ENCODE data around the gene RAI2.

RAI2 gene

DNA sequence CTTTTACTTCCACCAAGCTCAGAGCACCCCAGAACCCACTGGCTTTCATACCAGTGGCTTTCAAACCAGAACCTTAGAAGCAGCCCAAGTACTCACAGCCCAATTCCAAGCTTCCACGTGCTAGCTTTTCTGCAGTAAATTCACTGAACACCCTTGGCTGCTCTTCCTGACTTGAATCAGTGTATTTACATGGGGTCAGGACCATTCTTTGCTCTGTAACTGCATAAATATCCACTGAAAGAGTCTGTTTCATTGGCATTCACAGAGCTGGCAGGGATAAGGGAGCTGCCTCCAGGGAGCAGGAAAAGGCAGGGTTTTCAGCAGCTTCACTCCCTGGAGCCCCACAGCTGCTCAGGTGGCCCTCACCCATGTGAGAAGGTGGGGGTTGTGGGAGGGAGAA, 43.8 kb downstream of the RAI2 start:
- ATAC-seq (ENCODE audit: low read depth) (no peak), DNase-seq (ENCODE audit: low spot score in 2 of 2) (no peak)
- no peaks in the 10 kb centered on the region for H3K4me1 Mint-ChIP-seq
- no peaks in the 10 kb centered on the region for H3K36me3 Mint-ChIP-seq
- no peak overlapping the region for H3K27ac Mint-ChIP-seq
- H3K9me3 Mint-ChIP-seq, result no peaks in the 10 kb centered on the region
- H3K27me3 Mint-ChIP-seq, result peaks cover 3% of the 10 kb centered on the region
- H3K4me3 Mint-ChIP-seq, result no peak overlapping the region

- DNase-seq (ENCODE audit: low spot score in 2 of 2) (no peak), ATAC-seq (ENCODE audit: low read depth) (no peak)
- no peaks in the 10 kb centered on the region for H3K4me1 Mint-ChIP-seq
- H3K27me3 Mint-ChIP-seq, result no peaks in the 10 kb centered on the region
- no peaks in the 10 kb centered on the region for H3K9me3 Mint-ChIP-seq
- H3K4me3 Mint-ChIP-seq, result no peak overlapping the region
- H3K27ac Mint-ChIP-seq, result no peak overlapping the region
- no peaks in the 10 kb centered on the region for H3K36me3 Mint-ChIP-seq
Measured at GRCh38 chrX:17814557-17814956, 46.5 kb downstream of the RAI2 start.

- Mint-ChIP-seq H3K4me1 (no peaks in the 10 kb centered on the region), H3K36me3 (no peaks in the 10 kb centered on the region), H3K9me3 (no peaks in the 10 kb centered on the region), H3K27me3 (no peaks in the 10 kb centered on the region), H3K4me3 (no peak overlapping the region), H3K27ac (no peak overlapping the region)
- ATAC-seq (ENCODE audit: low read depth) (no peak), DNase-seq (ENCODE audit: low spot score in 2 of 2) (no peak)
Measured at GRCh38 chrX:17814059-17814458, 47.0 kb downstream of the RAI2 start.

DNA sequence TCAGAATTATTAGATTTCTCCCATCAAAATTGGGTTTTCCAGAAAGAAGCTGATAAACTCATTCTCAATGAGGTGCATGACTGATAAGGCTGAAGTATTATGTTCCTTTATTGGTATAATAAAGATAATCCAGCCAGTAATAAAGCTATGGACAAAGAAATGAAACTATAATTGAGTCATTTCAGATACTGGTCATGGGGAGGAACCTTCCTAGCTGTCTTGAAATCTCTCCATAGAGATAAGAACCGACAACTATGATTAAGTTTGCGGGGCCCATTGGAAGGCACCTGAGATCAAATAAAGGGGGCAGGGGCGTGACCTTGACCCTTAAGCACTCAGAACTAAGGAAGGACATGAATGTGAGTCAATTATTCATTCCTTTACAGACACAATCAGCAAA, 47.8 kb downstream of the RAI2 start:
- ATAC-seq (ENCODE audit: low read depth) (no peak), DNase-seq (ENCODE audit: low spot score in 2 of 2) (no peak)
- Mint-ChIP-seq H3K27ac (no peak overlapping the region), H3K4me3 (no peak overlapping the region), H3K9me3 (no peaks in the 10 kb centered on the region), H3K27me3 (no peaks in the 10 kb centered on the region), H3K4me1 (no peaks in the 10 kb centered on the region), H3K36me3 (no peaks in the 10 kb centered on the region)

- no peak for ATAC-seq (ENCODE audit: low read depth)
- Mint-ChIP-seq H3K9me3 (no peaks in the 10 kb centered on the region), H3K27ac (no peak overlapping the region), H3K36me3 (no peaks in the 10 kb centered on the region), H3K4me3 (no peak overlapping the region), H3K4me1 (no peaks in the 10 kb centered on the region), H3K27me3 (no peaks in the 10 kb centered on the region)
- no peak for DNase-seq (ENCODE audit: low spot score in 2 of 2)
Measured at GRCh38 chrX:17812763-17813162, 48.3 kb downstream of the RAI2 start.

- H3K4me3 Mint-ChIP-seq, result no peak overlapping the region
- H3K27me3 Mint-ChIP-seq, result no peaks in the 10 kb centered on the region
- ATAC-seq (ENCODE audit: low read depth), result no peak
- no peaks in the 10 kb centered on the region for H3K9me3 Mint-ChIP-seq
- no peak overlapping the region for H3K27ac Mint-ChIP-seq
- no peak for DNase-seq (ENCODE audit: low spot score in 2 of 2)
- no peaks in the 10 kb centered on the region for H3K36me3 Mint-ChIP-seq
- H3K4me1 Mint-ChIP-seq, result no peaks in the 10 kb centered on the region
Measured at GRCh38 chrX:17809984-17810383, 51.1 kb downstream of the RAI2 start.

GRCh38 chrX:17809273-17809672, 51.8 kb downstream of the RAI2 start:
- no peak for DNase-seq (ENCODE audit: low spot score in 2 of 2)
- Mint-ChIP-seq H3K36me3 (no peaks in the 10 kb centered on the region), H3K27ac (no peak overlapping the region), H3K4me3 (no peak overlapping the region), H3K27me3 (no peaks in the 10 kb centered on the region), H3K9me3 (no peaks in the 10 kb centered on the region), H3K4me1 (no peaks in the 10 kb centered on the region)
- no peak for ATAC-seq (ENCODE audit: low read depth)

- no peak overlapping the region for H3K27ac Mint-ChIP-seq
- no peaks in the 10 kb centered on the region for H3K4me1 Mint-ChIP-seq
- no peaks in the 10 kb centered on the region for H3K36me3 Mint-ChIP-seq
- no peaks in the 10 kb centered on the region for H3K27me3 Mint-ChIP-seq
- H3K9me3 Mint-ChIP-seq, result no peaks in the 10 kb centered on the region
- ATAC-seq (ENCODE audit: low read depth) (no peak), DNase-seq (ENCODE audit: low spot score in 2 of 2) (no peak)
- H3K4me3 Mint-ChIP-seq, result no peak overlapping the region
Measured at GRCh38 chrX:17805120-17805519, 56.0 kb downstream of the RAI2 start.

DNA sequence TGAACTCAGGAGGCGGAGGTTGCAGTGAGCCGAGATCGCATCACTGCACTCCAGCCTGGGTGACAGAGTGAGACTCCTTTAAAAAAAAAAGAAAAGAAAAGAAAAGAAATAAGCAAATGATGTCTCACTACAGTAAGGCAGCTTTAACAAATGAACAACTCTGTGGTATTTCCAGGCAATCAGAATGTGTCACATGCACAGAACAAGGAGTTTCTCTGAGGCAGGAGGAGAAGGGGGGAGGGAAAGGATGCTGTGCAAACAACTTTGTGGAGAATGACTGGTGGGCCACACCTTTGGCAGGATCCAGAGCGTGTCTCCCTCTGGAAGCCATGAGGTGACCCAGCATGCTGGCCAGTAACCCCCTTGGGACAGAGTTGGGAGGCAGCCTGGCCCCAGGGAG, 57.6 kb downstream of the RAI2 start:
- Mint-ChIP-seq H3K27ac (no peak overlapping the region), H3K4me3 (no peak overlapping the region), H3K27me3 (no peaks in the 10 kb centered on the region), H3K4me1 (no peaks in the 10 kb centered on the region), H3K36me3 (no peaks in the 10 kb centered on the region), H3K9me3 (no peaks in the 10 kb centered on the region)
- no peak for ATAC-seq (ENCODE audit: low read depth)
- DNase-seq (ENCODE audit: low spot score in 2 of 2), result no peak

- no peaks in the 10 kb centered on the region for H3K9me3 Mint-ChIP-seq
- no peak overlapping the region for H3K4me3 Mint-ChIP-seq
- ATAC-seq (ENCODE audit: low read depth) (no peak), DNase-seq (ENCODE audit: low spot score in 2 of 2) (no peak)
- H3K4me1 Mint-ChIP-seq, result no peaks in the 10 kb centered on the region
- no peak overlapping the region for H3K27ac Mint-ChIP-seq
- no peaks in the 10 kb centered on the region for H3K36me3 Mint-ChIP-seq
- H3K27me3 Mint-ChIP-seq, result no peaks in the 10 kb centered on the region
Measured at GRCh38 chrX:17802756-17803155, 58.3 kb downstream of the RAI2 start.

DNA sequence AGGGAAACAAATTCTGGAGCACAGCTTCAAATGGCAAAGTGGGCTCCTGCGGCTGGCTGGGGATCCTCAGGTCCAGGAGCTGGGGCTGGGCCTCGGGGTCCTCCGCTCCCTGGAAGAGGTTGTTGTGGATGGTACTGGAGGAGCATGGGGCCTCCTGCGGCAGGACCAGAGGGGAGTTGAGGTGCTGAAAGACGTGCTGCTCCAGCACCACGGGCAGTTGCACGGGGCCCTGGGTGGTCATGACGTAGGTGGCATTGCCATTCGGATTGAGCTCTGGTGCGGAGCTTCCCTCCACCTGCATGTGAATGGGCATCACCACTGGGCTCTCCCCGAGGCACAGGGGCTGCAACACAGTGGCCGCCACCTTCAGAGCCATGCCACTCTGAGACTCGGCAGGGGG, 59.7 kb downstream of the RAI2 start:
- H3K27me3 Mint-ChIP-seq, result no peaks in the 10 kb centered on the region

DNA sequence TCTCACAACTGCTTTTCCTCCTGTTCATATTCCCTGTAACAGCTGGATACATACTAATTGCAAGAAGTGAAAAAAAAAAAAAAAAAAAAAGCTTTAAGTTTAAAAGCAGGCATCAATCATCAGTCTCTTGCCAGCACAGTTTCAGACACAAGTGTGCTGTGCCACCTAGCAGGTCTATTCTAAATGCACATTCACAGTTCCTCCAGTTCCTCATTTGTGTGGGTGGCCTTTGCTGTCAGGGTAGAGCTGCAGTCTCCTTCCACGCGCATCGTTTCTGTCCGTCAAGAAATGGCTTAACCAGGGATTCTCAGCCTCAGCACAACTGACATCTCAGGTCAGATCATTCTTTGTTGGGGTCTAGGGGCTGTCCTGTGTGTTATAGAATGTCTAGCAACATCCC, 62.2 kb downstream of the RAI2 start:
- no peaks in the 10 kb centered on the region for H3K36me3 Mint-ChIP-seq
- H3K27me3 Mint-ChIP-seq, result no peaks in the 10 kb centered on the region
- no peak for ATAC-seq (ENCODE audit: low read depth)
- no peak overlapping the region for H3K27ac Mint-ChIP-seq
- H3K4me3 Mint-ChIP-seq, result no peak overlapping the region
- no peak for DNase-seq (ENCODE audit: low spot score in 2 of 2)
- no peaks in the 10 kb centered on the region for H3K9me3 Mint-ChIP-seq
- no peaks in the 10 kb centered on the region for H3K4me1 Mint-ChIP-seq

More for the DNA sequence above, 59.7 kb downstream of the RAI2 start:
- Mint-ChIP-seq H3K4me1 (no peaks in the 10 kb centered on the region), H3K36me3 (no peaks in the 10 kb centered on the region), H3K27ac (no peak overlapping the region), H3K4me3 (no peak overlapping the region), H3K9me3 (no peaks in the 10 kb centered on the region)
- ATAC-seq (ENCODE audit: low read depth) (no peak), DNase-seq (ENCODE audit: low spot score in 2 of 2) (no peak)

- H3K4me3 Mint-ChIP-seq, result no peak overlapping the region
- H3K36me3 Mint-ChIP-seq, result no peaks in the 10 kb centered on the region
- no peaks in the 10 kb centered on the region for H3K4me1 Mint-ChIP-seq
- H3K9me3 Mint-ChIP-seq, result no peaks in the 10 kb centered on the region
- DNase-seq (ENCODE audit: low spot score in 2 of 2) (no peak), ATAC-seq (ENCODE audit: low read depth) (no peak)
- no peak overlapping the region for H3K27ac Mint-ChIP-seq
- H3K27me3 Mint-ChIP-seq, result peaks cover 8% of the 10 kb centered on the region
Measured at GRCh38 chrX:17792826-17793225, 68.3 kb downstream of the RAI2 start.

GRCh38 chrX:17788956-17789562, 72.0 kb downstream of the RAI2 start:
- H3K9me3 Mint-ChIP-seq, result no peaks in the 10 kb centered on the region
- no peaks in the 10 kb centered on the region for H3K4me1 Mint-ChIP-seq
- peaks cover 8% of the 10 kb centered on the region for H3K27me3 Mint-ChIP-seq
- DNase-seq (ENCODE audit: low spot score in 2 of 2) (no peak), ATAC-seq (ENCODE audit: low read depth) (no peak)
- H3K36me3 Mint-ChIP-seq, result no peaks in the 10 kb centered on the region
- no peak overlapping the region for H3K27ac Mint-ChIP-seq
- H3K4me3 Mint-ChIP-seq, result no peak overlapping the region

GRCh38 chrX:17788439-17788838, 72.7 kb downstream of the RAI2 start:
- ATAC-seq (ENCODE audit: low read depth), result no peak

More at GRCh38 chrX:17788439-17788838, 72.7 kb downstream of the RAI2 start:
- Mint-ChIP-seq H3K27me3 (peaks cover 8% of the 10 kb centered on the region), H3K4me1 (no peaks in the 10 kb centered on the region), H3K9me3 (no peaks in the 10 kb centered on the region), H3K36me3 (no peaks in the 10 kb centered on the region), H3K4me3 (no peak overlapping the region), H3K27ac (no peak overlapping the region)
- DNase-seq (ENCODE audit: low spot score in 2 of 2), result peak in 1 of 2 donors; percentile 1
